ENCODE measurements around the gene CELA1.

GRCh38 chr12:51346581-51346980, at the start of gene CELA1:
- no peak for TF ChIP-seq CTCF (conservative IDR thresholded peaks at IDR 0.05; ENCODE audit: low read depth, low read length)
- TF ChIP-seq EZH2 (IDR thresholded peaks at IDR 0.05; ENCODE audit: borderline replicate concordance, low read depth, low read length, poor library complexity, severe bottlenecking) = no peak
